LHCN-M2 (cell line): ENCODE data around the gene SFR1. TPM values are rescaled to one million over a fixed set of nuclear protein-coding genes. Genes with fewer than 3 reads are reported as not detected.

Source experiments
- DNase-seq: peaks from one replicate; pipeline ENCODE4 v3.0.0-alpha.2; 2012; ENCODE audit warnings: low read depth
- polyA plus RNA-seq: library from polyadenylated mRNA; unstranded; fragments of >200 nt; gene quantifications from one replicate; pipeline ENCODE4 v1.2.1, GENCODE V29; 2012; ENCODE audit warnings: missing spikeins
- total RNA-seq: library from RNA; depleted of rRNA; stranded (reverse); fragments of >200 nt; gene quantifications from 2 replicates; pipeline ENCODE4 v1.2.3, GENCODE V29; 2014; rRNA removed

The SFR1 gene, protein sequence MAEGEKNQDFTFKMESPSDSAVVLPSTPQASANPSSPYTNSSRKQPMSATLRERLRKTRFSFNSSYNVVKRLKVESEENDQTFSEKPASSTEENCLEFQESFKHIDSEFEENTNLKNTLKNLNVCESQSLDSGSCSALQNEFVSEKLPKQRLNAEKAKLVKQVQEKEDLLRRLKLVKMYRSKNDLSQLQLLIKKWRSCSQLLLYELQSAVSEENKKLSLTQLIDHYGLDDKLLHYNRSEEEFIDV
- 13.1 and 14.9 TPM in 2 replicates for total RNA-seq
- polyA plus RNA-seq, result 2.0 TPM

DNA sequence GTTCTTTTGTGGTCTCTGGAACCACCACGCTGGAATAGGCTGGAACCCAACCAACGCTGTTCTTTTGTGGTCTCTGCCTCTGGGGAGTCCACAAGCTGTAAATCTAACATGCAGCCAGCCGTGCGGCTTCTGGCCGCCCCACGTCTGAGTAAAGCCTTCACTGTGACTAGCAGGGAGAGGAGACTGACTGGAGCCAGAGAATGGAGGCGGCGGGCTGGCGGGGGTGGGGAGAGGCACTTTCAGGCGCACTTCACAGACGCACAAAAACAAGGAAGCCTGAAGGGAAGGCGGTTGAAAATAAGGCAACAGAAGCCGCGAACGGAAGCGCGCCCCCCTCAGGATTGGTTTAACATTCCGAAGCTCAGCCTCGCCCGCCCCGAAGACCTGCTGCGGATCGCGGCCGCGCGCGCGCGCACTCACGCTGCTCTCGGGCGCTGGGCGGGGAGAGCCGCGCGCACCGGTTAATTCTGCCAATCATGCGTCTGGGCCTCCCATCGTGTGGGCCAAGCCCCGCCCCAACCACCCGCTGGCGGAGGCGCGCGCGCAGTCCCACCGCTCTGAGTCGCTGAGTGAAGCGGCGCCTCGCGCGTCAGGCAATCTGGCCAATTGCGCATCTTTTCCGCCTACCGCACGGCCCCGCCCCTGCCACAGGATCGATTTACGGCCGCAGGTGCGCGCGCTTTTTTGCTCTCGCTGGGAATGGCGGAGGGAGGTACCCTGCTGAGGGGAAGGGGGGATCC is at the start of gene SFR1:
Gene SFR1 (plus strand): TSS at position 687 of the 740 bp plus-strand sequence. CDS start 13 bp downstream, at position 700.
- DNase-seq, result peak; percentile 98

DNA sequence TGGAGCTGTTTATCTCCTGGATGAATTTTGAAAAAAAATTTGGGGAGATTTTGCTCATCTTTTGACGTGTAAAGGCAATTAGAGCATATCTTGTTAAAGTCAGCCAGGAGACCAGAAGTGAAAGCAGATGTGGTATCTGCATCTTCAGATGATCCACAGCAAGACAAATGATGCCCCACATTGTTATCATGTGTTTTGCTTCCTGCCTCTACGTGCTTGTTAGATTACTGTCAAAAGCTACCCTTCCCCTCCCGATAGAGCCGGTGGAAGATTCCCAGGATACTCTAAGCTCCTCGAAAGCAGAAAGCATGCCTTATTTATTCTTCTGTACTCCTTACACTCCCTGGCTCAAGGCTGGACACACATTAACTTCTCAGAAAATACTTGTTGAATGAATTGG is 49.2 kb upstream of the SFR1 start:
- no peak for DNase-seq

GRCh38 chr10:104074505-104074904 is 47.5 kb upstream of the SFR1 start:
- DNase-seq, result no peak

DNA sequence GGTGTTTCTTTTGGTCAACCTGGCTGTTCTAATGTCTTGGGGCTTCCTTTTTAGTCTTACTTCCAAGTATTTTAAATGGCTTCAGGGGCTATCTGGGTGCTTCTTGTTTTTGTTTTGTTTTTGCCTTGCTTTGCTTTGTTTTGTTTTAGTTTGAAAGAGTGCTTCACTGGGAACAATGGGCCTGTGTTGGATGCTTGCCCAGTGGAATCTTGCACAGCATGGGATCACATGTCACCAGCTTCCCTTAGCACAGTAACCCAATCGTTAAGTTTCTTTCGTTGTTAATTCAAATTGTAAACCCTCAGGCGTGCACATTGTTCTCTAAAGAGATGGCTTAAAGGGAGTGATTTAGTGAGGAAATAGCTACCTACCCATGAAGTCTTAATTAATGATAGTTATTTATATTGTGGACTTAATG is 45.2 kb upstream of the SFR1 start:
- peak; percentile 70 for DNase-seq

GRCh38 chr10:104077247-104077646 is 44.7 kb upstream of the SFR1 start:
- no peak for DNase-seq

DNA sequence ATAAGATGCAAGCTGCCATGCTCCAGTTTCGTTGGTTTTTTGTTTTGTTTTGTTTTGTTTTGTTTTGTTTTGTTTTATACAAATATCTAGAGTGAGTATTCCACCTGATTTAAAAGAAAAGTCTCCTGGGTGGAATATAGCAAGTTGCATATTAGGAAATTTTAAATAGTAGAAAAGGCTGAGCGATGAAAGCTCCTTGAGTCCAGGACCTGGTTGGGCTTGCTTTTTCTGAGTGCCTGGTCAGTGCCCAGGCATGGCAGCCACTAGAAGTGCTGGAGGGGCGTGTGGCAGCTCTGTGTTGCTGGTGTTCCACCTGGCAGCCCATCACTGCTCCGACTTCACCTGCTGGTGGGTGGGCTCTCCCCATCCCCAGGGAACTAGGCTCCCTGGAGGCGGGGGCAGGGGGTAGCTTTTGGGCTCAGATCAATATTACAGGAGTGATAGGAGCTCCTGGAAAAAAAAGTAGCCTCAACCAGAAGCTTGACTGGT is 44.3 kb upstream of the SFR1 start:
- no peak for DNase-seq

DNA sequence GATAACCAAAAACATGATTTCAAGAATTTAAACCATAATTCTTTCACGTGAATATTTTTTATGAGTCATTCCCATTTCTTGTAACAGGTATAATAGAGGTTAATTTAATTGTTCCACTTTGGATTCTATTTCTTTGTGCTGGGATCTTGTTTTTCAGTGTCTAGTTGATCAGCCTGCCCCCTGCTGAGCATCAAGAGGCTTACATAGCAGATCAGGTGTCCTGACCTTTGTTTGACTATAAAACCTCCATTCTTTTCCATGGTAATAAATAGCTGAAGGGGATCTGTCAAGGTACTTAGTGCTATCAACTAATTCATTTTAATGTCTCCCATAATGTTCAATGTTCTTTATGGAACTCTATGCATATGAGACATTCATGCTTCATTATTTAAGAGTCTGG is 41.2 kb upstream of the SFR1 start:
- peak; percentile 28 for DNase-seq

- DNase-seq, result no peak
Measured at GRCh38 chr10:104081998-104082397, 40.0 kb upstream of the SFR1 start.

- no peak for DNase-seq
Measured at GRCh38 chr10:104084482-104085142, 37.4 kb upstream of the SFR1 start.

GRCh38 chr10:104085801-104086400 is 36.1 kb upstream of the SFR1 start, which contains the start of gene COL17A1:
TSS of gene COL17A1 (minus strand) at chr10:104085880. CDS start at chr10:104080673, 5,207 bp downstream.
- DNase-seq, result no peak

DNA sequence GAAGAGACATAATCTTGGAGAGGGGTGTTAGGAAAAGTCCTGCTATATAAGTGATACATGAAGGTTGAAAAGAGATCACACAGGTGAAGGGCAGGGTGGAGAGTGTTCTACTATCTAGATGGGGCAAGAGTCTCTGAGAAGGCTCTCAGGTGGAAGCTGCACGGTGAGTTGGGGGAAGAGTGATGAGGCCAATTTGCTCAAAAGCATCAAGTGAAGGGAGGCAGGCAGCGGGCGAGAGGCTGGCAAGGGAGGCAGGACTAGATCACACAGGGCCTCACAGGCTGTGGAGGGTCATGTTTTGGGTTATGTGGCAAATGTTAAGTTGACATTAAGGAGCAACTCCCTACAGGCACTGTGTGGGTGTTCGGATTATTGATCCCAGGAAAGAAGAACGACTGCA is 33.7 kb upstream of the SFR1 start:
- no peak for DNase-seq

GRCh38 chr10:104089621-104090020 is 32.4 kb upstream of the SFR1 start:
- DNase-seq, result no peak

- no peak for DNase-seq
Measured at GRCh38 chr10:104090611-104091010, 31.4 kb upstream of the SFR1 start.

DNA sequence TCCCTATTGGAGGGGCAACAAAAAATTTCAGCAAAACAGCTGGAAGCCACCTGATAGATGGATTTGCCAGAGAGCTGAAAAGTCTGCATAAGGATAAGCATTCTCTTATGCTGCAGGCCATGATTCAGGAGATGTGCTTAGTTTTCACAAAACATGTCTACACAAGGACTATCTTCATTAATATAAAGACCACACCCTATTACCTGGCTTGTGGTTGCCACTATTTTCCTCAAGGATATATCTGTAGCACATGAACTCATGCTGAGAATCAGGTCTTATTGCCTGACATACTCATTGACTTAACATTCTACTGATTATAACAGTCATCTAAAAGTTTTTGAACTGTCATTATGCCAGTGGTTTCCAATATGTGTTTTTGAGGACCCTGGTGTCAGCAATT is 29.2 kb upstream of the SFR1 start:
- DNase-seq, result no peak

DNA sequence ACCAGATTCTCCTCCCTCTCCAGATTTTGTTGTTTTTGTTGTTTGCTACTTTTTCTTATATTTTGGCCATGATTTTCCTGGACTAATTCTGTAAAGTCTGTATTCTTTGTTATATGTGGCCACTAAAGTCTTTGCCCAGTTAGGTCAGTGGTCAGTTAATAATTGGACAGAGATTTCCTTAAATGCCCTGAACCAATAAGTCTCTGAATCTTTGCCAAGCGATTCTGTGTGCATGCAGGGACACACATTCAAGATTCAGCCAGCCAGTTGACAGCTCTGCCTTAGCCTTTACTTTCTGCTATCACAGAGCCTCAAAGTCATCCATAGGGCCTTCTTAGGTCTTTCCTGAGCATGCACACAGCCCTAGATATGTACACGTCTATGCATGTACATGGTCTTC is 25.3 kb upstream of the SFR1 start:
- DNase-seq, result no peak

DNA sequence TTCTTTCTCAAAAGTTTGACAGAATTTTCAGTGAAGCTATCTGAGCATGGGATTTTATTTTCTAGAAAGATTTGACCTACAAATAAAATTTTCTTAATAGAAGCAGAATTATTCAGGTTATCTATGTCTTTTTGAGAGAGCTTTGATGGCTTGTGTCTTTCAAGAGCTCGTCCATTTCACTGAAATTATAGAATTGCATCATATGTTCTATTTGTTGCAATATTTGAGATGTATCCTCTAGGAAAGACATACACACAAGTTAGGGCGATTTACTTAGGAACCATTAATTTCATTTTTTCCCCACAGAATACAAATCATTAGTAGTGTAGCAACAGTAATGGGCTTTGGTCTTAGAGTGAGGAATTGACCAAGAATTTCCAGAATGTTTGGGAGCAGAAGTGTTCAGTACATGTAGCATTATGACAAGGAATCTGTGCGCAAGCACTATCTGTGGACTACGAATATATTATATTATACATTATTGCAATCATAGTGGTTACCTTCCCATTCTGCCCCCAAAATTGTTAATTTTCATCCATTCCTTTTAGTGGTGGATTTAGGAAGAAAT is 23.5 kb upstream of the SFR1 start:
- no peak for DNase-seq

GRCh38 chr10:104099269-104099668 is 22.7 kb upstream of the SFR1 start:
- DNase-seq, result no peak

- DNase-seq, result no peak
Measured at GRCh38 chr10:104099941-104100340, 22.0 kb upstream of the SFR1 start.

GRCh38 chr10:104100795-104101194 is 21.2 kb upstream of the SFR1 start:
- no peak for DNase-seq

GRCh38 chr10:104101902-104102301 is 20.1 kb upstream of the SFR1 start:
- no peak for DNase-seq

DNA sequence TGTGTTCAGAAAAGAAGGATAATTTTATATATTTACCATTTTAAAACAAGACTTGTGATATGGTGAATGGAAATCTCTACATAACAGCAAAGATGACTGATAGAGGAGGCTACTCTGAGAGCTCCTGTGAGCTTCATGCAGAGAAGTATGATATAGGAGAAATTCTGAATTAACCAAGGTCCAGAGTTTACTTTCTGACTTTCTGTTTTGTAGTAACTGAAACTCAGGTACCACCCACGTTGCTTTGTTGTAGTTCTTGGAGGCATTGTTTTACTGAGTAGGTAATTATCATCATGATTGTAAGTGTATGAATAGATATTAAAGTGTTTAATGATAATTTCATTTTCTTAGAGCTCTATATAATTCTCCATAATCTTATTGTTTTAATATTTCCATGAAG is 18.0 kb upstream of the SFR1 start:
- no peak for DNase-seq

DNA sequence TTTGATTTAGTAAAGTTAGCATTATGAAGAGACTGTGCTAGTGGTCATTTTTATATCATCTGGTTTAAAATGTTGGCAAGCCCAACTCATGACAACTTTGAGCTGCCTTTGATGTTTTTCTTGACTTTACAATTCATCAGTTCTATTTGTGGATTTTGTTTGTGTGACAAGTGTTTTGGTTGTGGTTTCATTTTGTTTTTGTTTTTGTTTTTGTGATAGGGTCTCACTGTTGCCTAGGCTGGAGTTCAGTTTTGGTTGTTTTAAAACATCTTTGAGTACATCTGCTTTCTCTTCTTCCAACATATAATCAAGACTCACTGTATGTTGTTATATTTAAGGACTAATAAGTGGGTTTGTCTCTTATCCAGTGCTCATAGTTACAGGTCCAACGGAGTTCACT is 17.6 kb upstream of the SFR1 start:
- no peak for DNase-seq
